HG03095 (cell line): ENCODE data around the gene ATP1A4.
"Not testable (repeated sequence)": the region's sequence is repeated elsewhere in the genome, so short reads cannot be mapped to it uniquely, and the experiment has no call there.

Experiments used
- ATAC-seq: cut with Tn5 transposase; IDR thresholded peaks from one replicate; pipeline ENCODE4 v1.9.1; 2021; ENCODE audit warnings: moderate library complexity; ENCODE audit not compliant: unreplicated experiment

The ATP1A4 gene

DNA sequence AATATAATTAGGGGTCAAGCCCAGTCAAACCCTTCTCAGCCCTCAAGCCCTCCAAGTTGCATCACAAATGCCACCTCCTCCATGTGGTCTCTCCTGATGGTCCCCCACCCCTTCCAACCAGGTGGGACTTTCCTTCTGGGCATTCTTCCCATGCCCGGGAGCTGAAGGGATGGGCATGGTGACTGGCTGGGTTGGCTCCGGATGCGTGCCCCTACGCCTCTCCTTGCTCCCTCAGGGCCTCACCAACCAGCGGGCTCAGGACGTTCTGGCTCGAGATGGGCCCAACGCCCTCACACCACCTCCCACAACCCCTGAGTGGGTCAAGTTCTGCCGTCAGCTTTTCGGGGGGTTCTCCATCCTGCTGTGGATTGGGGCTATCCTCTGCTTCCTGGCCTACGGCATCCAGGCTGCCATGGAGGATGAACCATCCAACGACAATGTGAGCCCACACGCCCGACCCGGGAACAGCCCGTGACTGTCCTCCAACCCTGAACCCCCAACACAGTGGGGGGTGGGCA lies 28.4 kb upstream of the ATP1A4 start:
- ATAC-seq: no peak

- no peak for ATAC-seq
Observed at GRCh38 chr1:160123726-160124125, 27.7 kb upstream of the ATP1A4 start.

DNA sequence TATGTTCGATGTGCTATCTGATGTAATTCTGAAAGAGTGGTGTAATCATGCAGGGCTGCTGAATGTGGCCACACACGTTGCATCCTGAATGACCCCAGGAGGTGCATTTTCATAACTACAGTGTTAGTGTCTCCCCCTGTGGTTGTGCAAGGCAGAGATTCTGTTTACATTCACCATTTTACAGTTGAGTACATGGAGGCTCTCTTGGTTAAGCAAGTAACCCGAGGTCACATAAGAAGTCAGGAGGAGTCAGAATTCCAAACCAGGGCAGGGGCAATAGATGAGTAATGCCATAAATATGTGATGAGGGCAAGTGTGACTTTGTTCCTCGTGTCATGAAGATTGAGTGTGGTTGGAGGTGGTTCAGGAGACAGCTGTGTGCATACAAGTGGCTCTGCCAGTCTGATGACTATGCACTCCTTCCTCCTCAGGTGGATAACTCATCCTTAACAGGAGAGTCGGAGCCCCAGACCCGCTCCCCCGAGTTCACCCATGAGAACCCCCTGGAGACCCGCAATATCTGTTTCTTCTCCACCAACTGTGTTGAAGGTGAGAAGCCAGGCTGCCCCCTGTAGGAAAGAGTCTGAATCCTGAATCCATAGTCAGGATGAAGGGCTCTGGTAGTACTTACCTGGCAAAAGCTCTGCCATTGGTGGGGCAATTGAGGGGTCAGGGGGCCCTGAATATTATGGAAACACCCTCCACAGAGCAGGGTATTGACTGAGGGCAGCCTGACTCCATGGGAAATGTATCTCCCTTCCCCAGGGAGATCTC lies 26.5 kb upstream of the ATP1A4 start:
- ATAC-seq: no peak

DNA sequence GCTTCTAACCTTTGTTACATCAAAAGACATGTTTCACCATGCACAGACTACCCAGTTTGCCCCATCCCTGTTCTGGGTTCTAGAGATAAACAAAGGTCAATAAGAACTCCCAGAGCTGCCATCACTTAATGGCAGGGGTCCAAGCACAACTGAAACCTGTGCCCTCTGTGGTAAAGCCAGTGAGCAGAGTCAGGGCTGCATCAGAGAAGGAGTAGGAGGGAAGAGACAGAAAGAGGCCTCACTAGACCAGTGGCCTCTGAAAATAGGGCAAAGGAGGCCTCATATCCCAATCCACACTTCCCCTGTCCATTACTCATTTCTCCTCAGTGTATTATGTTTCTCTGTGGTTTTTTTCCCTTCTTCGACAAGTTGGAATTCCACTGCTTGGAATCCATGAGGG lies 25.7 kb upstream of the ATP1A4 start:
- no peak for ATAC-seq

GRCh38 chr1:160126342-160126741 lies 25.1 kb upstream of the ATP1A4 start:
- not testable (repeated sequence) for ATAC-seq

- ATAC-seq: no peak
Observed at GRCh38 chr1:160127381-160127780, 24.0 kb upstream of the ATP1A4 start.

GRCh38 chr1:160127865-160128523 lies 23.4 kb upstream of the ATP1A4 start:
- ATAC-seq: no peak

DNA sequence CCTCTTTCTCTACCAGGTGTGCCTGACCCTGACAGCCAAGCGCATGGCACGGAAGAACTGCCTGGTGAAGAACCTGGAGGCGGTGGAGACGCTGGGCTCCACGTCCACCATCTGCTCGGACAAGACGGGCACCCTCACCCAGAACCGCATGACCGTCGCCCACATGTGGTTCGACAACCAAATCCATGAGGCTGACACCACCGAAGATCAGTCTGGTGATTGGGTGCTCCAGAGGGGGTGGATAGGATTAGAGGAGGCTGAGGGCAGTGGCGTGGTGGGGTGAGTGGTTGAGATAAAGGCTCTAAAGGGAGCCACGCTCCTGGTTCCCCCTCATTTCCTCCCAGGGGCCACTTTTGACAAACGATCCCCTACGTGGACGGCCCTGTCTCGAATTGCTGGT lies 22.8 kb upstream of the ATP1A4 start:
- ATAC-seq: no peak

- no peak for ATAC-seq
Observed at GRCh38 chr1:160129046-160129445, 22.4 kb upstream of the ATP1A4 start.

- ATAC-seq: no peak
Observed at GRCh38 chr1:160129558-160129957, 21.8 kb upstream of the ATP1A4 start.

DNA sequence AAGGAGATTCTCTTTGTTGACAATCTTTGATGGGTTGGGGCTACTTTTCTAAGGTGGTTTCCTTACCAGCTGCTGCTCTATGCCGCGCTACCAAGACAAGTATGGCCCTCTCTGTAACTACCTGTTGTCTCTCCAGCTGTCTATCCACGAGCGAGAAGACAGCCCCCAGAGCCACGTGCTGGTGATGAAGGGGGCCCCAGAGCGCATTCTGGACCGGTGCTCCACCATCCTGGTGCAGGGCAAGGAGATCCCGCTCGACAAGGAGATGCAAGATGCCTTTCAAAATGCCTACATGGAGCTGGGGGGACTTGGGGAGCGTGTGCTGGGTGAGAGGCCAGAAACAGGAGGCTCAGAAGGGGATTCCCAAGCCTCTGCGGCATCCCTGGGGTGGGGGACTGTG lies 21.4 kb upstream of the ATP1A4 start:
- ATAC-seq: no peak

DNA sequence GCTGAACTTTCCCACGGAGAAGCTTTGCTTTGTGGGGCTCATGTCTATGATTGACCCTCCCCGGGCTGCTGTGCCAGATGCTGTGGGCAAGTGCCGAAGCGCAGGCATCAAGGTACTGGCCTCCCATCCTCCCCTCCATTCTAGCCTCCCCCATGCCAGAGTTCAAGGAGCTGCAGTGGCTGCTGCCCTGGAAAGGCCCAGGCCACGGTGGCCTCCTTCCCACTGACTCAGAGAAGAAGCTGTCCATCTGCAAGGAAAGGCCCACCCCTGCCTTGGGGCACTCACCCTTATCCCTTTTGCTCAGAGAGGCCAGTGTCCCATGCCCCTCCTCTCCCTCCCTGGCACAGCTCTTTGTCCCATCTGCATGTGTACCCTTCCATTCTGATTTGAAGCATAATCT lies 20.9 kb upstream of the ATP1A4 start:
- ATAC-seq: no peak

DNA sequence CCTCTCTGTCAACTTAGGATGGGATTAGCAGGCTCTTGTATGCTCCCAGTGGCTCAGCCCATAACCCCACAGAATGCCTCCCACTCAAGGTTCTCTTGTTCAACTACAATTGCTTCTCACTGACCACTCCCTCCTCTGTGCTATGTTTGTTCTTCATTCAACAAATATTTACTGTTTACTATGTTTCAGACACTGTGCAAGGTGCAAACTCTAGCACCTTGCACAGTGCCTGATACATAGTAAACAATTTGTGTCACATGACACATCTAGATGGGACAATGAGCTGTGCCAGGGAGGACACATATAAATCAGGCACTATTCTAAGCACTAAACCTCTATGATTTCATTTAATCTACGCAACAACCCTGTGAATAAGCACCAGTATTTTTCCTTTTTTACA lies 20.5 kb upstream of the ATP1A4 start:
- ATAC-seq: no peak

- no peak for ATAC-seq
Observed at GRCh38 chr1:160131803-160132565, 19.4 kb upstream of the ATP1A4 start.

DNA sequence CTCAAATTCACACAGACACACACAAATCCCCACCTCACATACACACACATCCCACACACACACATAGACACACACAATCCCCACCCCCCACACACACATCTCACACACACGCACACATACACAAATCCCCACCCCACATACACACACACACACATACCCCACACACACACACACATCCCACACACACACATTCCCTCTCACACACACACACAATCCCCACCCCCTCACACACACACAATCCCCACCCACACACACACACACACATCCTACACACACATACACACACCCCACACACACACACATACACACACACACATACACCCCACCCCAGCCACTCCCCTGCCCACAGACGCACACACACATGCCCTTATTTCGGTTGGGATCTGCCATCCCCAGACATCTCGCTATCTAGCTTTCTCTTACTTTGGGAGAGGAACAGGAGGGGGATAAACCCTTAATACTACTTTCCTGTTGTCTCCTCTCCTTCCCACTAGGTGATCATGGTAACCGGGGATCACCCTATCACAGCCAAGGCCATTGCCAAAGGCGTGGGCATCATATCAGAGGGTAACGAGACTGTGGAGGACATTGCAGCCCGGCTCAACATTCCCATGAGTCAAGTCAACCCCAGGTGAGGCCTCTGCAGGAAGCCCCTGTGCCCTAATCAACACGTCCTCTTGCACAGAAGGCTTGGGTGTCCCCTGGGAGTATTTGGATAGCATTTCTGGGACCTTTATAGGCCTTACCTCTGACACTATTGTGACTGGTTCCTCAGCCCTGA lies 17.2 kb upstream of the ATP1A4 start:
- ATAC-seq: no peak

DNA sequence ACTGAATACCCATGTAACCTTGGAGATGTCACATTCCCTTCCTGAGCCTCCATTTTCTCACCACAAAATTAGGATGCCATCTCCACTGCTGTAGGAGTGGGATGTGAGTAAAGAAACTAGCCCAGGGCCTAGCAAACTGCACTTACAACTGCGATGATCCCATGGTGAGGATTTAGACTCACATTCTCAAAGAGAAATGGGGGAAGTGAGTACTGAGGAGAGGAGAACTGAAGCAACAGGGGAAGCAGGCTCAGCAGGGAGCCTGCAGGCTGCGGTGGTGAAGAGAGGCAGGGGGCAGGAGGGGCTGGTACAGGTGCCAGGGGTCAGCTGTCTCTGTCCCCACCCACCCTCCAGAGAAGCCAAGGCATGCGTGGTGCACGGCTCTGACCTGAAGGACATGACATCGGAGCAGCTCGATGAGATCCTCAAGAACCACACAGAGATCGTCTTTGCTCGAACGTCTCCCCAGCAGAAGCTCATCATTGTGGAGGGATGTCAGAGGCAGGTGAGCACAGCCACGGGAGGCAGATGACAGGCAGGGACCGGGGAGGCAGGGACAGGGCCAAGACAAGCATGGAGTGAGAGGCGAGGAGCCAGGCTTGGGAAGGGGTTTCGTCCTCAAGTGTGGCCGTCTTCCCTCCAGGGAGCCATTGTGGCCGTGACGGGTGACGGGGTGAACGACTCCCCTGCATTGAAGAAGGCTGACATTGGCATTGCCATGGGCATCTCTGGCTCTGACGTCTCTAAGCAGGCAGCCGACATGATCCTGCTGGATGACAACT lies 16.4 kb upstream of the ATP1A4 start:
- no peak for ATAC-seq

- ATAC-seq: no peak
Observed at GRCh38 chr1:160136121-160136925, 15.1 kb upstream of the ATP1A4 start.

GRCh38 chr1:160136926-160137200 lies 14.5 kb upstream of the ATP1A4 start:
- no peak for ATAC-seq

DNA sequence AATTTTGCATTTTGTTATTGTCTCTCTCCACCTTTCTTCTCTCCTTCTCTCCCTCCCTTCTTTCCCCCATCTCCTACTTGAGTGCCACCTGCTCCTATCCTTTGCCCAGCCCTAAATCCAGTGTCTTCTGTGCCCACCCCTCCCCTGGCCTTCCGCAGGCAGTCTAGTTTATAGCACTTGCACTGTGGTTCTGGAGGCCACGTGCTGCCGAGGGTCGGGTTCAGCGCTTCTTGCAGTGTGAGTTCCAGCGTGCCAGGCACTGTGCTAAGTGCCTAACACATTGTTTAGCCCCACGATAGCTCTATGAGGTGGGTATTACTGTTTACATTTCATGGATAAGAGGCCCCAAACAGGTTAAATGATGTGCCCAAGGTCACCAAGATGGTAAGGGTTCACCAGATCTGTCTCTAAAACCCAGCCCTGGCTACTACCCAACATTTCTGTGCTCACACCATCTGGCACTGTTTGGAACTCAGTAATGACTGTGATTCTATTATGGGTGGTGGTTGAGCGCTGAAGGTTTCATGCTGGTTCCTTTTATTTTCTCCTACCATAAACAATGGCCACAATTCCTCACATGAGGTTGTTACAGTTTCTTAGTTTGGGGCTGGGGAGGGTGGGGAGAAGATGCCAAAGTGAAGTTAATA lies 14.1 kb upstream of the ATP1A4 start:
- no peak for ATAC-seq
